Measurements from ENCODE around the gene ERV3-1. TPM values are rescaled to one million over a fixed set of nuclear protein-coding genes. Genes with fewer than 3 reads are reported as not detected.

The ERV3-1 gene
- total and polyA plus RNA-seq, 9 of the 15 experiments (the other 6 are each of a cell fraction or from before 2014, with no cell fraction given): 10.2 to 30.0 (median 22.0) TPM

DNA sequence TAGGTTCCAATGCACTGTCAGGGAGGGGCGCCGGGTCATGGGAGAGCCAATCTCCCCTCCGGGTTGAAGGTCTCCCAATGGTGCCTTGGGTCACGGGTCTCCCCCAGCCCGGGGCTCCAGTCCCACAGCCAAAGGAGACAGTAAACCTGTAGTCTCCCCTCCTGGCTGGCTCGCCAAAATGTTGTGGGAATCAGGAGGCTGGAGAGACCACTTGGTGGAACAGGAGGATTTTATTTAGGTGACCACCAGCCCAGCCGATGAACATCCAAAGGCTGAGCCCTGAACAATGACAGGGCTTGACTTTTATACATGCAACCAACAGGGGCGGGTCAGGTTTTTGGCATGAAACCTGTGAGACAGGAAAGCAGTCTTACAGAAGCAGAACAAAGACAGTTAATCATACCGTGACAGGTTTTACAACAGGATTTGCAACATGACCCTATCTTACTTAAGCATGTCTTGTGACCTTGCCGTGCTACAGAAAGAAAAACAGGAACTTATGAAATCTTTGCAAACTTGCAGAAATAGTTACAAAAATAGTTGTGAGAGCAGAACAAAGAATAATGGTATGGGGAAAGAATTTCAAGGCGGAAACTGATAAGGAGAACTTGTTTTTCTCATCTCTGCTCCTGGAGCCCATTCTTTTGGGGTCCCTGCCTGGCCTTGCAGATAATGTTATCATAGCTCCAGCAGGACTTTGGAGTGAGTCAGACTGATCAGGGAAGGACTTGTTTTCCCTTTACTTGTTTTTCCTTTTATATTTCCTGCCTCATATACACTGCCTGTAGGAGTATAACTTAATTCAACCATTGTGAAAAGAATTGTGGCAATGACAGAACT is 7.1 kb downstream of the ERV3-1 start (continued):
- TF ChIP-seq, protein P1, sequence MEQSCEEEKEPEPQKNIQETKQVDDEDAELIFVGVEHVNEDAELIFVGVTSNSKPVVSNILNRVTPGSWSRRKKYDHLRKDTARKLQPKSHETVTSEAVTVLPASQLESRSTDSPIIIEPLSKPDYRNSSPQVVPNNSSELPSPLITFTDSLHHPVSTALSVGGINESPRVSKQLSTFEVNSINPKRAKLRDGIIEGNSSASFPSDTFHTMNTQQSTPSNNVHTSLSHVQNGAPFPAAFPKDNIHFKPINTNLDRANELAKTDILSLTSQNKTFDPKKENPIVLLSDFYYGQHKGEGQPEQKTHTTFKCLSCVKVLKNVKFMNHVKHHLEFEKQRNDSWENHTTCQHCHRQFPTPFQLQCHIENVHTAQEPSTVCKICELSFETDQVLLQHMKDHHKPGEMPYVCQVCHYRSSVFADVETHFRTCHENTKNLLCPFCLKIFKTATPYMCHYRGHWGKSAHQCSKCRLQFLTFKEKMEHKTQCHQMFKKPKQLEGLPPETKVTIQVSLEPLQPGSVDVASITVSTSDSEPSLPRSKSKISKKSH (CRISPR knock-in tag; IDR thresholded peaks at IDR 0.05): no peak
- TF ChIP-seq HNRNPUL1 (IDR thresholded peaks at IDR 0.05; ENCODE audit: low read length) (no peak), JUND (IDR thresholded peaks at IDR 0.05; ENCODE audit: borderline replicate concordance, low read depth, low read length) (peak; percentile 99), JUND (tag; IDR thresholded peaks at IDR 0.05; ENCODE audit: borderline replicate concordance, low read depth, low read length) (peak; percentile 98), CAMTA2 (CRISPR knock-in tag; conservative IDR thresholded peaks at IDR 0.05) (no peak), OTX1 (CRISPR knock-in tag; IDR thresholded peaks at IDR 0.05) (peak; percentile 32; the same call in 1 of the 2 replicates), BCL6 (CRISPR knock-in tag; IDR thresholded peaks at IDR 0.05) (no peak), MEF2D (tag; conservative IDR thresholded peaks at IDR 0.05; ENCODE audit: low read depth) (peak; percentile 99), HSF4 (CRISPR knock-in tag; IDR thresholded peaks at IDR 0.05; ENCODE audit: borderline replicate concordance) (no peak), TAF9B (IDR thresholded peaks at IDR 0.05; ENCODE audit: partially characterized antibody) (peak; percentile 75), ZNF175 (CRISPR knock-in tag; IDR thresholded peaks at IDR 0.05; ENCODE audit: low read depth) (peak; percentile 79), POLR3G (IDR thresholded peaks at IDR 0.05; ENCODE audit: extremely low read depth, insufficient read length, insufficient replicate concordance) (no peak), SLC30A9 (CRISPR knock-in tag; IDR thresholded peaks at IDR 0.05) (no peak), HNRNPH1 (optimal IDR thresholded peaks at IDR 0.05; ENCODE audit: low read depth, low read length) (no peak), PHF20 (IDR thresholded peaks at IDR 0.05; ENCODE audit: partially characterized antibody) (no peak), ZKSCAN3 (CRISPR knock-in tag; IDR thresholded peaks at IDR 0.05) (no peak), PPARD (CRISPR knock-in tag; IDR thresholded peaks at IDR 0.05) (no peak)
- TF ChIP-seq, protein P2, sequence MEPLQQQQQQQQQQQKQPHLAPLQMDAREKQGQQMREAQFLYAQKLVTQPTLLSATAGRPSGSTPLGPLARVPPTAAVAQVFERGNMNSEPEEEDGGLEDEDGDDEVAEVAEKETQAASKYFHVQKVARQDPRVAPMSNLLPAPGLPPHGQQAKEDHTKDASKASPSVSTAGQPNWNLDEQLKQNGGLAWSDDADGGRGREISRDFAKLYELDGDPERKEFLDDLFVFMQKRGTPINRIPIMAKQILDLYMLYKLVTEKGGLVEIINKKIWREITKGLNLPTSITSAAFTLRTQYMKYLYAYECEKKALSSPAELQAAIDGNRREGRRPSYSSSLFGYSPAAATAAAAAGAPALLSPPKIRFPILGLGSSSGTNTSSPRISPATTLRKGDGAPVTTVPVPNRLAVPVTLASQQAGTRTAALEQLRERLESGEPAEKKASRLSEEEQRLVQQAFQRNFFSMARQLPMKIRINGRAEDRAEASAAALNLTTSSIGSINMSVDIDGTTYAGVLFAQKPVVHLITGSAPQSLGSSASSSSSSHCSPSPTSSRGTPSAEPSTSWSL (CRISPR knock-in tag; IDR thresholded peaks at IDR 0.05; ENCODE audit: borderline replicate concordance): no peak
- TF ChIP-seq, protein P3, sequence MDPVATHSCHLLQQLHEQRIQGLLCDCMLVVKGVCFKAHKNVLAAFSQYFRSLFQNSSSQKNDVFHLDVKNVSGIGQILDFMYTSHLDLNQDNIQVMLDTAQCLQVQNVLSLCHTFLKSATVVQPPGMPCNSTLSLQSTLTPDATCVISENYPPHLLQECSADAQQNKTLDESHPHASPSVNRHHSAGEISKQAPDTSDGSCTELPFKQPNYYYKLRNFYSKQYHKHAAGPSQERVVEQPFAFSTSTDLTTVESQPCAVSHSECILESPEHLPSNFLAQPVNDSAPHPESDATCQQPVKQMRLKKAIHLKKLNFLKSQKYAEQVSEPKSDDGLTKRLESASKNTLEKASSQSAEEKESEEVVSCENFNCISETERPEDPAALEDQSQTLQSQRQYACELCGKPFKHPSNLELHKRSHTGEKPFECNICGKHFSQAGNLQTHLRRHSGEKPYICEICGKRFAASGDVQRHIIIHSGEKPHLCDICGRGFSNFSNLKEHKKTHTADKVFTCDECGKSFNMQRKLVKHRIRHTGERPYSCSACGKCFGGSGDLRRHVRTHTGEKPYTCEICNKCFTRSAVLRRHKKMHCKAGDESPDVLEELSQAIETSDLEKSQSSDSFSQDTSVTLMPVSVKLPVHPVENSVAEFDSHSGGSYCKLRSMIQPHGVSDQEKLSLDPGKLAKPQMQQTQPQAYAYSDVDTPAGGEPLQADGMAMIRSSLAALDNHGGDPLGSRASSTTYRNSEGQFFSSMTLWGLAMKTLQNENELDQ (CRISPR knock-in tag; IDR thresholded peaks at IDR 0.05; ENCODE audit: borderline replicate concordance): no peak

All from K562 (cell line).